Measurements from ENCODE around the gene HEBP1.

HEBP1 gene

GRCh38 chr12:12954356-12954755, 45.7 kb downstream of the HEBP1 start:
- TF ChIP-seq CTCF (IDR thresholded peaks at IDR 0.05; ENCODE audit: insufficient read depth, missing control alignments), result no peak
- DNase-seq (ENCODE audit: insufficient read length, low spot score) (no peak), FAIRE-seq (peak; percentile 80)

- no peak for DNase-seq (ENCODE audit: insufficient read length, low spot score)
- no peak for FAIRE-seq
- TF ChIP-seq CTCF (IDR thresholded peaks at IDR 0.05; ENCODE audit: insufficient read depth, missing control alignments), result no peak
Observed at GRCh38 chr12:12952036-12952435, 48.0 kb downstream of the HEBP1 start, which contains the start of gene GPRC5D. Gene GPRC5D (minus strand): TSS chr12:12952170. CDS start chr12:12950384, 1,786 bp downstream.

- FAIRE-seq (no peak), DNase-seq (ENCODE audit: insufficient read length, low spot score) (no peak)
- TF ChIP-seq CTCF (IDR thresholded peaks at IDR 0.05; ENCODE audit: insufficient read depth, missing control alignments), result no peak
Observed at GRCh38 chr12:12951504-12951903, 48.6 kb downstream of the HEBP1 start.

GRCh38 chr12:12947902-12948301, 52.2 kb downstream of the HEBP1 start:
- no peak for DNase-seq (ENCODE audit: insufficient read length, low spot score)
- no peak for TF ChIP-seq CTCF (IDR thresholded peaks at IDR 0.05; ENCODE audit: insufficient read depth, missing control alignments)
- FAIRE-seq, result no peak

GRCh38 chr12:12946686-12947355, 53.2 kb downstream of the HEBP1 start:
- FAIRE-seq (no peak), DNase-seq (ENCODE audit: insufficient read length, low spot score) (no peak)
- no peak for TF ChIP-seq CTCF (IDR thresholded peaks at IDR 0.05; ENCODE audit: insufficient read depth, missing control alignments)

GRCh38 chr12:12945591-12945990, 54.5 kb downstream of the HEBP1 start:
- FAIRE-seq (no peak), DNase-seq (ENCODE audit: insufficient read length, low spot score) (no peak)
- TF ChIP-seq CTCF (IDR thresholded peaks at IDR 0.05; ENCODE audit: insufficient read depth, missing control alignments), result no peak

GRCh38 chr12:12943586-12944260, 56.3 kb downstream of the HEBP1 start:
- DNase-seq (ENCODE audit: insufficient read length, low spot score) (no peak), FAIRE-seq (no peak)
- TF ChIP-seq CTCF (IDR thresholded peaks at IDR 0.05; ENCODE audit: insufficient read depth, missing control alignments), result no peak

Measured in D721Med (cell line).